ENCODE measurements around the gene OST4.

DNA sequence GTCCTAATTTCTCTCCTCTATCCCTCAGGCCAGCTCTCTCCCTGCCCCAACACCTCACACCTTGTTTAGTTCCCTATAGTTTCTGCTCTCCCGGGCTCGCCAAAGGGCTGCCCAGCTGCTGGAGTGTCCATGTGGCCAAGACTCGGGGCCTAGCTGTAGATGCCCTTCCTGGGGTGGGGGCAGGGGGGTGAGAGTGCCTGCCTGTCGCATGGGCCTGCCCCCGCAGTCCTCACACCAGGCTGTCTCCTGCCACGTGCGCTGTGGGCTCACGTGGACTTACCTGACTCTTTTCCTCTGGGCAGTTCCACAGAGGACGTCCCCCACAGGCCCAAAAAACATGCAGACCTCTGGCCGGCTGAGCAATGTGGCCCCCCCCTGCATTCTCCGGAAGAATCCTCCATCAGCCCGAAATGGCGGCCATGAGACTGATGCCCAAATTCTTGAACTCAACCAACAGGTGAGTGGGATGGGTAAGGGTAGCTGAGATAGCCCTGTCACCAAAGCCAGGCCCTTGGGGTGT, 46.1 kb downstream of the OST4 start:
- TF ChIP-seq, protein P1, sequence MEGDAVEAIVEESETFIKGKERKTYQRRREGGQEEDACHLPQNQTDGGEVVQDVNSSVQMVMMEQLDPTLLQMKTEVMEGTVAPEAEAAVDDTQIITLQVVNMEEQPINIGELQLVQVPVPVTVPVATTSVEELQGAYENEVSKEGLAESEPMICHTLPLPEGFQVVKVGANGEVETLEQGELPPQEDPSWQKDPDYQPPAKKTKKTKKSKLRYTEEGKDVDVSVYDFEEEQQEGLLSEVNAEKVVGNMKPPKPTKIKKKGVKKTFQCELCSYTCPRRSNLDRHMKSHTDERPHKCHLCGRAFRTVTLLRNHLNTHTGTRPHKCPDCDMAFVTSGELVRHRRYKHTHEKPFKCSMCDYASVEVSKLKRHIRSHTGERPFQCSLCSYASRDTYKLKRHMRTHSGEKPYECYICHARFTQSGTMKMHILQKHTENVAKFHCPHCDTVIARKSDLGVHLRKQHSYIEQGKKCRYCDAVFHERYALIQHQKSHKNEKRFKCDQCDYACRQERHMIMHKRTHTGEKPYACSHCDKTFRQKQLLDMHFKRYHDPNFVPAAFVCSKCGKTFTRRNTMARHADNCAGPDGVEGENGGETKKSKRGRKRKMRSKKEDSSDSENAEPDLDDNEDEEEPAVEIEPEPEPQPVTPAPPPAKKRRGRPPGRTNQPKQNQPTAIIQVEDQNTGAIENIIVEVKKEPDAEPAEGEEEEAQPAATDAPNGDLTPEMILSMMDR (IDR thresholded peaks at IDR 0.05; ENCODE audit: low read depth, low read length) = no peak
- TF ChIP-seq EZH2phosphoT487 (IDR thresholded peaks at IDR 0.05; ENCODE audit: low read depth) = no peak
